ENCODE measurements around the gene TCF12.

DNA sequence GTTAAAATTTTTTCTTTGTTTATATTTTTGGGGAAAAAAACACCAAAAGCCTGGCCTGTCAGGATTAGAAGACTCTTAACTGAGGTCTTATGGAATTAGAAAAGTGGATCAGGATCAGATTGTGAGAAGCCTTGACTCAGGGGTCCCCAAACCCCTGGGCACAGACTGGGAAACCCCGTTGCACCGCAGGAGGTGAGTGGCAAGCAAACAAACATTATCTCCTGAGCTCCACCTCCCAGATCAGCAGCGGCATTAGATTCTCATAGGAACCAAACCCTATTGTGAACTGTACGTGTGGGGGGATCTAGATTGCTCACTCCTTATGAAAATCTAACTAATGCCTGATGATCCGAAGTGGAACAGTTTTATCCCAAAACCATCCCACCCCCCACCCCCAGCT, 117.2 kb downstream of the TCF12 start:
- no peak for TF ChIP-seq POLR2AphosphoS5 (IDR thresholded peaks at IDR 0.05)
- TF ChIP-seq, protein P1, sequence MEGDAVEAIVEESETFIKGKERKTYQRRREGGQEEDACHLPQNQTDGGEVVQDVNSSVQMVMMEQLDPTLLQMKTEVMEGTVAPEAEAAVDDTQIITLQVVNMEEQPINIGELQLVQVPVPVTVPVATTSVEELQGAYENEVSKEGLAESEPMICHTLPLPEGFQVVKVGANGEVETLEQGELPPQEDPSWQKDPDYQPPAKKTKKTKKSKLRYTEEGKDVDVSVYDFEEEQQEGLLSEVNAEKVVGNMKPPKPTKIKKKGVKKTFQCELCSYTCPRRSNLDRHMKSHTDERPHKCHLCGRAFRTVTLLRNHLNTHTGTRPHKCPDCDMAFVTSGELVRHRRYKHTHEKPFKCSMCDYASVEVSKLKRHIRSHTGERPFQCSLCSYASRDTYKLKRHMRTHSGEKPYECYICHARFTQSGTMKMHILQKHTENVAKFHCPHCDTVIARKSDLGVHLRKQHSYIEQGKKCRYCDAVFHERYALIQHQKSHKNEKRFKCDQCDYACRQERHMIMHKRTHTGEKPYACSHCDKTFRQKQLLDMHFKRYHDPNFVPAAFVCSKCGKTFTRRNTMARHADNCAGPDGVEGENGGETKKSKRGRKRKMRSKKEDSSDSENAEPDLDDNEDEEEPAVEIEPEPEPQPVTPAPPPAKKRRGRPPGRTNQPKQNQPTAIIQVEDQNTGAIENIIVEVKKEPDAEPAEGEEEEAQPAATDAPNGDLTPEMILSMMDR (IDR thresholded peaks at IDR 0.05): no peak
